ENCODE data around the gene MTMR1.
A peak's percentile ranks its signal among the peaks of the same experiment; 100 is the strongest.

Gene MTMR1

GRCh38 chrX:150768132-150768485 lies 74.9 kb downstream of the MTMR1 start:
- DNase-seq (ENCODE audit: low read depth) = peak; percentile 34
- TF ChIP-seq CTCF (IDR thresholded peaks at IDR 0.05; ENCODE audit: control insufficient read depth, insufficient read depth, low read depth, low read length, missing control alignments) = no peak
- H3K4me3 ChIP-seq (ENCODE audit: control insufficient read depth, low read depth, low read length) = no peak overlapping the region

GRCh38 chrX:150768580-150769190 lies 75.5 kb downstream of the MTMR1 start:
- no peak for TF ChIP-seq CTCF (IDR thresholded peaks at IDR 0.05; ENCODE audit: control insufficient read depth, insufficient read depth, low read depth, low read length, missing control alignments)
- no peak for DNase-seq (ENCODE audit: low read depth)
- no peak overlapping the region for H3K4me3 ChIP-seq (ENCODE audit: control insufficient read depth, low read depth, low read length)

GRCh38 chrX:150769408-150769807 lies 76.2 kb downstream of the MTMR1 start:
- H3K4me3 ChIP-seq (ENCODE audit: control insufficient read depth, low read depth, low read length) = no peak overlapping the region
- DNase-seq (ENCODE audit: low read depth) = no peak
- TF ChIP-seq CTCF (IDR thresholded peaks at IDR 0.05; ENCODE audit: control insufficient read depth, insufficient read depth, low read depth, low read length, missing control alignments) = no peak

- no peak for DNase-seq (ENCODE audit: low read depth)
- no peak overlapping the region for H3K4me3 ChIP-seq (ENCODE audit: control insufficient read depth, low read depth, low read length)
- no peak for TF ChIP-seq CTCF (IDR thresholded peaks at IDR 0.05; ENCODE audit: control insufficient read depth, insufficient read depth, low read depth, low read length, missing control alignments)
Observed at GRCh38 chrX:150770623-150771022, 77.4 kb downstream of the MTMR1 start.

- no peak for TF ChIP-seq CTCF (IDR thresholded peaks at IDR 0.05; ENCODE audit: control insufficient read depth, insufficient read depth, low read depth, low read length, missing control alignments)
- DNase-seq (ENCODE audit: low read depth) = no peak
- H3K4me3 ChIP-seq (ENCODE audit: control insufficient read depth, low read depth, low read length) = no peak overlapping the region
Observed at GRCh38 chrX:150771116-150771515, 77.9 kb downstream of the MTMR1 start.

GRCh38 chrX:150772150-150772970 lies 79.2 kb downstream of the MTMR1 start:
- no peak overlapping the region for H3K4me3 ChIP-seq (ENCODE audit: control insufficient read depth, low read depth, low read length)
- no peak for DNase-seq (ENCODE audit: low read depth)

More at GRCh38 chrX:150772150-150772970, 79.2 kb downstream of the MTMR1 start:
- peak; percentile 86 for TF ChIP-seq CTCF (IDR thresholded peaks at IDR 0.05; ENCODE audit: control insufficient read depth, insufficient read depth, low read depth, low read length, missing control alignments)

Measured in AG09309 (cell line).